NCI-H226 (cell line): ENCODE results near the gene TUB.

Experiments
- DNase-seq: peaks from one replicate; pipeline ENCODE4 v3.0.0-alpha.2; 2015

Gene TUB

DNA sequence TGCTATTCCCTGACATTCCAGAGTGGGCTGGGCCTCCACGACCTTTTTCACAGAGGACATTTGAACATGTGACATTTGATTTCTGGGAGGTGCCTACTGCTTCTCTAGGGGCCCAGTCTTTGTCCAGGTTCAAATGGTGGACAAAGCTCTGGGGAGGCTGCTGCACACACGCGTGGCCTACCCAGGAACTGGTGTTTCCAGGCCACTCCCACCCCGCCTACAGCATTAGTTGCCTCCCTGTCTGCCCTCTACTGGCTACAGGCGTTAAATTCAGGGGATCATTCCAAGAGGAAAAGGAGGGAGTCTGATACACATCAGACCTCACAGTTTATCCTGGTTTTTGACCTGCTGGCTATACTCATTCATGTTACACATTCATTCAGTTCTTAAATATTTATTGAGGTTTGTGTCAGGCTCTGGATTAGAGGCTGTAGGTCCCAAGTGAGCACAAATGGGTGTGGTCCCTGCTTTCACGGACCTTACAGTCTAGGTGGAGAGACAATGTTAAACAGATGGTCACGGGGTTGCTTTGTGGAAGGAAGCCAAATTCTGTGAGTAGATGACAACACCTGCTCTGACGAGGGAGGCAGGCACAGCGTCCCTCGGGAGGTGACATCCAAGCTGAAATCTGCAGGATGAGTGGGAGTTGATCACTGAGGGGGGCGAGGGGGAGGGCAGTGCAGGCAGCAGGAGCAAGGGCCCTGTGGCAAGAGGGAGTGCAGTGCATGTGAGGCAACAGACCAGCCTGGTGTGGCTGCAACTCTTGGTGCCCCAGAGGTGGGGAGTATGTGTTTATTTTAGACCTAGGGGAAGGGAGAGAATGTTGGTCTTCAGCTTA, 11.8 kb downstream of the TUB start:
- peak; percentile 60 for DNase-seq

DNA sequence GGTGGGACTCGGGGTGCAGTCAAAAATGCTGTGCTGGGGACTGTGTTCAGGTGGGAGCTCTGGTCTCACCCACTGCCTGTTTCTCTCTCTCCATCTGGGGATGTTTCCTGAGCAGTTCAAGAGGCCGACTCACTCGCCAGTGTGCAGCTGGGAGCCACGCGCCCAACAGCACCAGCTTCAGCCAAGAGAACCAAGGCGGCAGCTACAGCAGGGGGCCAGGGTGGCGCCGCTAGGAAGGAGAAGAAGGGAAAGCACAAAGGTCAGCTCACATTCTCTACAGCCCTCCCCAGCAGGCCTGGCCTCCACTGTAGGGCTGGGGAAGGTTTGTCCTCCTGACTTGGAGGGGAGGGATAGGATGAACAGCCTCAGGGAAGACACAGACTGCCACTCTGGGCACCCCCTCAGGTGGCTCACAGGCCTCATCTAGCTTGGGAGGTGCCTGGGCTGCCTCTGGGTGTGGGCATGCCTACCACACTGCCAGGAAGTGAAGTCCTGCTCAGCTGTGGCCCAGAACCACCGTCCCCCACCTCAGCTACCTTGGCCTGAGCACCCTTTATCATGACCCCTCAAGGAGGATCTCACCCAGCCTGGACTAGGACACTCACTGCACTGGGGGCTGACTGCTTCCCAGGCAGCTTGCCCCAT, 13.0 kb downstream of the TUB start:
- DNase-seq, result no peak

GRCh38 chr11:8094656-8095055, 13.6 kb downstream of the TUB start:
- no peak for DNase-seq

DNA sequence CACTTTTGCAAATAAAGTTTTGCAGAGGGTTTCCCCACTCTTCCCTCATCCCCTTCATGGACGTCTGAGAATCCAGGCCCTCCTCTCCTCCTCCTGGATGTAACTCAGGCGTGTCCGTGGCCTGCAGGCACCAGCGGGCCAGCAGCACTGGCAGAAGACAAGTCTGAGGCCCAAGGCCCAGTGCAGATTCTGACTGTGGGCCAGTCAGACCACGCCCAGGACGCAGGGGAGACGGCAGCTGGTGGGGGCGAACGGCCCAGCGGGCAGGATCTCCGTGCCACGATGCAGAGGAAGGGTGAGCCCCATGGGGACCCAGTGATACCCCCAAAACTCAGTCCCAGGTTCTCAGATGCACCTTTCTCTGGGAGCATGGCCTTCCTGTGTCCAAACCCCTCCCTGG, 14.4 kb downstream of the TUB start:
- no peak for DNase-seq

DNA sequence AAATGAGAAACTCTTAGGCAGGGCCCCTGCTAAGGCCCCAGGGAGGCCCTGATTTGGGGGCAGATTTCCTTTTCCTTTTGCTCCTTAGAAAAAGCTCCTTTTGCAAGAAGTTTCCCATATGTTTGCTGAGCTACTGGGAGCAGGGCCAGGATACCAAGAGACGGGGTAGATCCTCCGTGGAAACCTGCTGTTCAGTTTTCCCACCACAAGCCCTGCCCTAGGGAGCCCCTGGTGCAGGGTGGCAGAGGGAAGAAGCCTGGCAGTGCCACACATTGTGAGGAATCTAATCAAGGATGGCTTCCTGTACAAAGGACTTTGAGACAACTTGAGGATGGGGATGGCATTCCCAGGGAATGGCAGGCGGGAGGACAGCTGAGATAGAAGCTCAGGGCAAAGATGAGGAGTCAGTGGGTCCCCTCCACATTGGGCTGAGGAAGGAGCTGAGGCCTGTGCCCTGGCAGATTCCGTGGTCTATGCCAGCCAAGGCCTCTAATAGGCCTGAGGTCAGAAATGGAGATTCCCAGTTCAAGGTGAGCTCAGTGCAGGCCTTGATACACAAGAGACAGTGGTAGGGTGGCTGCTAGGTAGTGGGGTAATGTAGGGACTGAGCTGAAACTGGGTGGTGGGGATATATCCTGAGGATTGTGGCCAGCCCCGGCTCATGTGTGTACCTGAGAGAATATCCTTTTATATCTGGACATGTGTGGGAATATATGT, 15.0 kb downstream of the TUB start:
- no peak for DNase-seq

DNA sequence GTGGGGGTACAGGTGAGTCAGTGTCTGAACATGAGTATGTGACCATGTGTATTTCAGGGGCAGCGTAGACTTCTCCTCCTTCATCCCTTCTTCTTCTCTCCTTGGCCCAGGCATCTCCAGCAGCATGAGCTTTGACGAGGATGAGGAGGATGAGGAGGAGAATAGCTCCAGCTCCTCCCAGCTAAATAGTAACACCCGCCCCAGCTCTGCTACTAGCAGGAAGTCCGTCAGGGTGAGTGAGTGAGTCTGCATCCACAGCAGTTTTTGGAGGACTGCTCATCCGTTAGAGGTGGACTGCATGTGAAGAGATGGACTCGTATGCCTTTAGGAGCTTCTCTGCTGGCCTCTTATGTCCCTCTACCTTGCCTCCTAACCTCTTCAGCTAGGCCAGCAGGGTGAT, 15.6 kb downstream of the TUB start:
- DNase-seq, result no peak

- DNase-seq, result no peak
These were observed 16.1 kb downstream of the TUB start for GRCh38 chr11:8097062-8097461.

- DNase-seq, result no peak
These were observed 16.5 kb downstream of the TUB start for GRCh38 chr11:8097468-8097867.

- DNase-seq, result no peak
These were observed 16.9 kb downstream of the TUB start for GRCh38 chr11:8097926-8098325.

GRCh38 chr11:8098361-8098760, 17.4 kb downstream of the TUB start:
- peak; percentile 56 for DNase-seq

DNA sequence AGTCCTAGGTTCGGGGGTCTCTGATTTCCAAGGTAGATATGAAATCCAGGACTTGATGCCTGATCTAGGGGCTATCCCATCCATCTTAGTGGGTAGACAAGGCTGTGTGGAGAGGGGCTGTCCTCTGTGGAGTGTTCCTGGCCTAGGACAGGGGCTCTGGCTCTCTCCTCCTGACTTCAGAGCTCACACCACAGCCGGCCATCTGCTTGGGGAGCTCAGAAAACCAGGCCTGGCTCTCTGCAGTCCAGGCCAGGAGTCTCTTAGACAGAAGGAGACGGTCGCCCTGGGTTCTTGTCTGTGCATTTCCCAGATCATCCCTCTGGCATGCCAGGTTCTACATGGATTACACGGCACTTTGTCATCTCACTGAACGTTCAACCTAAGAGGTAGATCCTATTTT, 17.9 kb downstream of the TUB start:
- DNase-seq, result no peak

- peak; percentile 59 for DNase-seq
These were observed 18.4 kb downstream of the TUB start for GRCh38 chr11:8099291-8099899.

- DNase-seq, result no peak
These were observed 19.1 kb downstream of the TUB start for GRCh38 chr11:8100158-8100557.

- no peak for DNase-seq
These were observed 19.6 kb downstream of the TUB start for GRCh38 chr11:8100605-8101004.

DNA sequence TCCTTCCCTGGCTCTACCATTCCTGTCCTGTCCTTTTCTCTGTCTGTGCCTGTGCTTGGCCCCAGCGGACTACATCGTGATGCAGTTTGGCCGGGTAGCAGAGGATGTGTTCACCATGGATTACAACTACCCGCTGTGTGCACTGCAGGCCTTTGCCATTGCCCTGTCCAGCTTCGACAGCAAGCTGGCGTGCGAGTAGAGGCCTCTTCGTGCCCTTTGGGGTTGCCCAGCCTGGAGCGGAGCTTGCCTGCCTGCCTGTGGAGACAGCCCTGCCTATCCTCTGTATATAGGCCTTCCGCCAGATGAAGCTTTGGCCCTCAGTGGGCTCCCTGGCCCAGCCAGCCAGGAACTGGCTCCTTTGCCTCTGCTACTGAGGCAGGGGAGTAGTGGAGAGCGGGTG, 20.4 kb downstream of the TUB start:
- DNase-seq, result no peak

GRCh38 chr11:8102296-8102915, 21.4 kb downstream of the TUB start:
- DNase-seq, result no peak

DNA sequence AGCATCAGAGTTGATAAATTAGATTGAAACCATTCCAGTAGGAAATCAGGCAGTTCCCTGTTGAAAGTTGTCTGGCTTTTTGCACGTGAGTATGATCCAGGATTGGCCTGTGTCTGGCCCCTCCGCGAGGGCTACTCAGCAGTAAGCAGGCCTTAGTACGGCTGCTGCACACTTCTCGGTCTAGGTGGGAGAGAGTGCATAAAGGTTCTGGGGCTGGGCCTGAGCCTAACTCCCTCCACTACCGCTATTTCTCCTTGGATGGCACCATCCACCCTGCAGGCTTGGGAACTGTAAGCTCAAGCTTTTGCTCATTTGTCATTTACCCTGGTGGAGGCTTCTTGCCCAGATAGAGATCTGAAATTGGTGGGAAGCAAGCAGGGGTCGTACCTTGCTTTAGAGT, 22.0 kb downstream of the TUB start:
- DNase-seq, result no peak

DNA sequence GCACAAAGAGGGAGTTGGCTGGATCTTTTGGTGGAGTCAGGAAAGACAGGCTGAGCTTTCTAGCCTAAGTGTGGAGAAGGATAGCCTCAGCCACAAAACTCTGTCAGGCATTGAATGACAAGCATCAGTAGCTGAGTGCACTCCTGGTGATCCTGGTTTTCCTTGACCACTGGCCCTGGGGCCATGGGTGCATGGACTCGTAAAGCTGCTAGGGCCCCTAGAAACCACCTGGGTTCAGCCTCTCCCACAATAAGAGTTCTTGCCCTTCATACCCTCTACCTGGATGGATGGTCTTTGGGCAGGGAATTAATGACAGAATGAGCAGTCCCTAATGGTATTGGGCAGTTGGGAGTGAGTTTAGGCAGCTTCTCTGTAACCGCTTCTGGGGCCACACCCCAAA, 22.9 kb downstream of the TUB start:
- DNase-seq, result no peak

DNA sequence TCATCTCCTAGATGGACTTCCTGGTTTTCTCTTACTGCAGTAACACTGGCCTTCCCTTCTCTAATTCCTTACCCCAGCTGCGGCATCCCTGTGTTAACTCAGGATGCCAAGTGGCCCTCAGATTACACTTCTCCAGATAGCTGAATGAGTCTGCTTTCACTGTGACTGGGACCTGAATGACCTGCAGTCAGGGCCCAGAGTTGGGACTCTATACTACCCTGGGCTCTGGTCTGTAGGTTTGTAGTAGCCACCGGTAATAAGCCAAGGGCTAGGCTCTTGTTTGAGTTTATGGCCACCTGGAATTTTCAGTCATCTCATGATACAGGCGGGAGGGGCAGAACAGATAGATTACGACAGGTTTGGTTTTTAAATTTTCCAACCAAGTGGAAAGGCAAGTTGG, 24.1 kb downstream of the TUB start:
- DNase-seq, result no peak

- DNase-seq, result no peak
These were observed 24.7 kb downstream of the TUB start for GRCh38 chr11:8105666-8106065.

GRCh38 chr11:8106679-8107078, 25.7 kb downstream of the TUB start:
- no peak for DNase-seq

- DNase-seq, result no peak
These were observed 26.6 kb downstream of the TUB start for GRCh38 chr11:8107642-8108041.

GRCh38 chr11:8108421-8108820, 27.4 kb downstream of the TUB start:
- DNase-seq, result no peak
